H9 (cell line): ENCODE measurements around the gene DOCK2. TPM values are rescaled to one million over a fixed set of nuclear protein-coding genes. Genes with fewer than 3 reads are reported as not detected.

Experiments
- DNase-seq: peaks from one replicate; pipeline ENCODE4 v3.0.0-alpha.2; 2017
- H2AFZ ChIP-seq: one replicate; pipeline ENCODE4 v1.6.1; 2013; ENCODE audit warnings: mild to moderate bottlenecking, low read length, control low read depth, moderate library complexity
- H2AK5ac ChIP-seq: 2 replicates; pipeline ENCODE4 v1.6.1; 2013; ENCODE audit warnings: low read length, control low read depth, mixed read lengths; ENCODE audit not compliant: insufficient read length
- H2BK120ac ChIP-seq: one replicate; pipeline ENCODE4 v1.6.1; 2013; ENCODE audit warnings: low read depth, mild to moderate bottlenecking, low read length, control low read depth, inconsistent platforms; ENCODE audit not compliant: poor library complexity, severe bottlenecking
- H2BK12ac ChIP-seq: 2 replicates; pipeline ENCODE4 v1.6.1; 2013; ENCODE audit warnings: low read length, control low read depth, mixed read lengths, low read depth; ENCODE audit not compliant: insufficient read length
- H2BK15ac ChIP-seq: 2 replicates; pipeline ENCODE4 v1.6.1; 2013; ENCODE audit warnings: low read depth, low read length, control low read depth
- H2BK20ac ChIP-seq: one replicate; pipeline ENCODE4 v1.6.1; 2013; ENCODE audit warnings: low read depth, mild to moderate bottlenecking, low read length, control low read depth, inconsistent platforms; ENCODE audit not compliant: poor library complexity, severe bottlenecking
- H2BK5ac ChIP-seq: 2 replicates; pipeline ENCODE4 v1.6.1; 2013; ENCODE audit warnings: low read length, control low read depth, mixed read lengths; ENCODE audit not compliant: insufficient read length
- H3K14ac ChIP-seq: 2 replicates; pipeline ENCODE4 v1.6.1; 2013; ENCODE audit warnings: low read length, control low read depth; ENCODE audit not compliant: insufficient read depth
- H3K18ac ChIP-seq: 2 replicates; pipeline ENCODE4 v1.6.1; 2013; ENCODE audit warnings: low read depth, mild to moderate bottlenecking, mixed read lengths, low read length, control low read depth; ENCODE audit not compliant: insufficient read length
- H3K23ac ChIP-seq: 2 replicates; pipeline ENCODE4 v1.6.1; 2013; ENCODE audit warnings: low read length, control low read depth, mixed read lengths, low read depth; ENCODE audit not compliant: insufficient read length
- H3K23me2 ChIP-seq: 2 replicates; pipeline ENCODE4 v1.6.1; 2013; ENCODE audit warnings: low read depth, mild to moderate bottlenecking, mixed read lengths, low read length, control low read depth; ENCODE audit not compliant: insufficient read length, poor library complexity, severe bottlenecking
- H3K27ac ChIP-seq: 2 replicates; pipeline ENCODE4 v1.5.1; 2013; ENCODE audit warnings: low read length, control low read depth, mixed read lengths, low read depth; ENCODE audit not compliant: insufficient read length
- H3K27me3 ChIP-seq: 2 replicates; pipeline ENCODE4 v1.6.1; 2013; ENCODE audit warnings: low read length, control low read depth, inconsistent platforms; ENCODE audit not compliant: insufficient read depth
- H3K4ac ChIP-seq: 2 replicates; pipeline ENCODE4 v1.6.1; 2013; ENCODE audit warnings: low read depth, mild to moderate bottlenecking, control low read depth, inconsistent platforms, low read length, moderate library complexity
- H3K4me1 ChIP-seq: 2 replicates; pipeline ENCODE4 v1.6.1; 2013; ENCODE audit warnings: low read length, control low read depth, inconsistent platforms; ENCODE audit not compliant: insufficient read depth
- H3K4me2 ChIP-seq: 2 replicates; pipeline ENCODE4 v1.6.1; 2013; ENCODE audit warnings: low read length, control low read depth, mixed read lengths; ENCODE audit not compliant: insufficient read length, insufficient read depth
- H3K56ac ChIP-seq: 2 replicates; pipeline ENCODE4 v1.6.1; 2013; ENCODE audit warnings: low read depth, mild to moderate bottlenecking, mixed read lengths, low read length, control low read depth; ENCODE audit not compliant: insufficient read length
- H3K79me1 ChIP-seq: 2 replicates; pipeline ENCODE4 v1.6.1; 2013; ENCODE audit warnings: low read depth, mild to moderate bottlenecking, moderate library complexity, low read length, control low read depth, inconsistent platforms; ENCODE audit not compliant: insufficient read depth, poor library complexity, severe bottlenecking
- H3K79me2 ChIP-seq: 2 replicates; pipeline ENCODE4 v1.6.1; 2013; ENCODE audit warnings: low read length, control low read depth, inconsistent platforms; ENCODE audit not compliant: insufficient read depth
- H3K9ac ChIP-seq: 2 replicates; pipeline ENCODE4 v1.6.1; 2013; ENCODE audit warnings: low read length, control low read depth, mixed read lengths; ENCODE audit not compliant: insufficient read length; ENCODE audit errors: extremely low read depth
- H3K9me3 ChIP-seq: one replicate; pipeline ENCODE4 v1.6.1; 2013; ENCODE audit warnings: low read depth, low read length, inconsistent platforms; ENCODE audit not compliant: control insufficient read depth
- H3T11ph ChIP-seq: one replicate; pipeline ENCODE4 v1.6.1; 2013; ENCODE audit warnings: mild to moderate bottlenecking, low read length, control low read depth, inconsistent platforms
- H4K20me1 ChIP-seq: one replicate; pipeline ENCODE4 v1.6.1; 2013; ENCODE audit not compliant: control insufficient read depth, insufficient read length, insufficient read depth
- H4K5ac ChIP-seq: 2 replicates; pipeline ENCODE4 v1.6.1; 2013; ENCODE audit warnings: low read depth, mild to moderate bottlenecking, mixed read lengths, low read length, control low read depth; ENCODE audit not compliant: insufficient read length
- H4K8ac ChIP-seq: replicated peaks from 2 replicates; pipeline ENCODE4 v1.6.1; 2013; ENCODE audit warnings: low read length, control low read depth, mixed read lengths, low read depth; ENCODE audit not compliant: insufficient read length
- H4K91ac ChIP-seq: 2 replicates; pipeline ENCODE4 v1.6.1; 2013; ENCODE audit warnings: low read depth, mild to moderate bottlenecking, moderate library complexity, mixed read lengths, low read length, control low read depth; ENCODE audit not compliant: insufficient read length
- H3K27ac Mint-ChIP-seq, 3 experiments: 2 replicates in 2 of 3; 3 replicates in 1 of 3; pipeline ENCODE4 v1.8.0; 2020 to 2021; ENCODE audit warnings: mixed read lengths in 3 of 3, mild to moderate bottlenecking in 1 of 3, moderate library complexity in 1 of 3
- H3K27me3 Mint-ChIP-seq: 2 replicates; pipeline ENCODE4 v1.8.0; 2021; ENCODE audit warnings: low read depth, mild to moderate bottlenecking, moderate library complexity, mixed read lengths
- H3K36me3 Mint-ChIP-seq, 3 experiments: 2 replicates in 2 of 3; 3 replicates in 1 of 3; pipeline ENCODE4 v1.8.0; 2020 to 2021; ENCODE audit warnings: low read depth in 3 of 3, mixed read lengths in 3 of 3; ENCODE audit not compliant: insufficient read depth in 1 of 3
- H3K4me1 Mint-ChIP-seq, 2 experiments: 2 replicates each; pipeline ENCODE4 v1.8.0; 2020; ENCODE audit warnings: mixed read lengths in 2 of 2
- H3K4me3 Mint-ChIP-seq, 2 experiments: 2 replicates in 1 of 2; 3 replicates in 1 of 2; pipeline ENCODE4 v1.8.0; 2020 to 2021; ENCODE audit warnings: mild to moderate bottlenecking in 2 of 2, mixed read lengths in 2 of 2, moderate library complexity in 1 of 2
- H3K9me3 Mint-ChIP-seq, 2 experiments: 2 replicates in 1 of 2; 3 replicates in 1 of 2; pipeline ENCODE4 v1.8.0; 2020; ENCODE audit warnings: mild to moderate bottlenecking in 2 of 2, mixed read lengths in 2 of 2, moderate library complexity in 1 of 2
- WGBS: extraction: QIAGEN DNeasy Blood & Tissue Kit; methylation state at CpG from one replicate; pipeline ENCODE4 v1.1.7; 2013; ENCODE audit warnings: missing lambda C conversion rate, low lambda C conversion rate, mixed read lengths; ENCODE audit not compliant: insufficient read length; ENCODE audit errors: extremely low coverage; 5-methylcytosine and 5-hydroxymethylcytosine counted together
- total RNA-seq: library from RNA; stranded (reverse); gene quantifications from 2 replicates; pipeline ENCODE4 v1.2.1, GENCODE V29; 2021
- TF ChIP-seq, protein P1 (sequence below): fragments of 200-600 bp; sonication (generic); conservative IDR thresholded peaks from 3 replicates; pipeline ENCODE4 v1.8.0; 2021; ENCODE audit warnings: antibody characterized with exemption, mild to moderate bottlenecking

DOCK2 gene
- total RNA-seq, 1 experiment from 2014 or later, result 7.8 TPM

DNA sequence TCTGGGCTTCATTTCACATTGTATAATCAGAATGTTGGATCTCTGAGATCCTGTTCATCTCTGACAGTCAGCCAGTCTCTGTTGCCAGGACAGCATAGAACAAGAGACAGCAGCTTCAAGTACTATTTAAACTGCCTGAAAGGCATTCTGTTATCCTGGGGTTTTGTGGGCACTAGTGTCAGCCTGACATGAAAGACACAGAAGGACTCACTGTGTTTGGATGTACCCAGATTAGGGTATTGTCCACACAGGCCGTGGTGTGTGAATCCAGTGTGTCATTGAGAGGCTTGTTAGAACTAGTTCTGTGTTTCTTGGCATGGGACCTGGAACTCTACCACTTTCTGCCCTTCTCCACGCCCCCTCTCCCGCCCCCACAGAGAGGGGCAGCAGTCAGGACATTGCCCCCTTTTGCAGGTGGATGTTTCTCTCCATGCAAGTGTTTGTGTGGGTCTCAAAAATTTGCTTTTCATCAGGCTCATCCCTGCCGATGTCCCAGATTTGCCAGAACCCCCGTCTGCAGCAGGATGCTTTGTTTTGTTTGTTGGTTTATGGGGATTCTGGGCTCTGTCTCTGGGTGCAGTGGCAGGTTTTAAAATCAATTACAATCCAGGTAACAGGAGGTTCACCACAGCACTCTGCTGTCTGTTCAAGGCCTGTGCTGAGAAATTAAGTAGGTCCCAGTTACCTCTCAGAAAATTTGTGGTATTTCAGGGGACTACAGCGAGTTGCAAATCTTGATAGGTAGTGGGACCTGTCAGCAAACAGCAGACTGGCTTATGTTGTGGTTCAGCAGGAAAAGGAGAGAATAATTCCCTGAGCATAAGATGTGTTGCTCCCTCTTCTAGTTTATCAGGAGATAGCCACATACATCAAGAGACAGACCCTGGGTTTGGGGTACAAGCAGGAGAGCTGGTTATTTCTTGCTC lies 144.6 kb downstream of the DOCK2 start:
- Histone ChIP-seq H4K91ac (no peak overlapping the region), H3K56ac (no peak overlapping the region), H3K23ac (no peak overlapping the region), H4K20me1 (no peaks in the 10 kb centered on the region), H3K18ac (no peak overlapping the region), H2BK15ac (no peak overlapping the region), H3K4me2 (no peak overlapping the region), H2AK5ac (no peak overlapping the region), H3K9ac (no peak overlapping the region), H3K79me1 (no peaks in the 10 kb centered on the region), H3K9me3 (no peaks in the 10 kb centered on the region), H3K79me2 (no peaks in the 10 kb centered on the region), H2BK12ac (no peak overlapping the region), H4K8ac (no peak overlapping the region), H2BK120ac (no peak overlapping the region), H3T11ph (no peak overlapping the region), H3K14ac (no peak overlapping the region), H3K27me3 (no peaks in the 10 kb centered on the region), H2BK5ac (no peak overlapping the region), H3K27ac (no peak overlapping the region), H4K5ac (no peak overlapping the region), H2AFZ (no peak overlapping the region), H2BK20ac (no peak overlapping the region), H3K4ac (no peak overlapping the region), H3K4me1 (no peaks in the 10 kb centered on the region; the same call in 1 of the 2 replicates), H3K23me2 (no peaks in the 10 kb centered on the region)
- no peaks in the 10 kb centered on the region for H3K36me3 Mint-ChIP-seq
- TF ChIP-seq, protein P1, sequence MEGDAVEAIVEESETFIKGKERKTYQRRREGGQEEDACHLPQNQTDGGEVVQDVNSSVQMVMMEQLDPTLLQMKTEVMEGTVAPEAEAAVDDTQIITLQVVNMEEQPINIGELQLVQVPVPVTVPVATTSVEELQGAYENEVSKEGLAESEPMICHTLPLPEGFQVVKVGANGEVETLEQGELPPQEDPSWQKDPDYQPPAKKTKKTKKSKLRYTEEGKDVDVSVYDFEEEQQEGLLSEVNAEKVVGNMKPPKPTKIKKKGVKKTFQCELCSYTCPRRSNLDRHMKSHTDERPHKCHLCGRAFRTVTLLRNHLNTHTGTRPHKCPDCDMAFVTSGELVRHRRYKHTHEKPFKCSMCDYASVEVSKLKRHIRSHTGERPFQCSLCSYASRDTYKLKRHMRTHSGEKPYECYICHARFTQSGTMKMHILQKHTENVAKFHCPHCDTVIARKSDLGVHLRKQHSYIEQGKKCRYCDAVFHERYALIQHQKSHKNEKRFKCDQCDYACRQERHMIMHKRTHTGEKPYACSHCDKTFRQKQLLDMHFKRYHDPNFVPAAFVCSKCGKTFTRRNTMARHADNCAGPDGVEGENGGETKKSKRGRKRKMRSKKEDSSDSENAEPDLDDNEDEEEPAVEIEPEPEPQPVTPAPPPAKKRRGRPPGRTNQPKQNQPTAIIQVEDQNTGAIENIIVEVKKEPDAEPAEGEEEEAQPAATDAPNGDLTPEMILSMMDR, result no peak
- no CpG with 5 or more reads among the region's 6 CpGs for whole genome bisulfite sequencing
- no peaks in the 10 kb centered on the region for H3K9me3 Mint-ChIP-seq
- no peak for DNase-seq
- H3K27me3 Mint-ChIP-seq, result no peaks in the 10 kb centered on the region; the same call in 1 of the 2 replicates
- H3K4me3 Mint-ChIP-seq, result no peak overlapping the region
- H3K4me1 Mint-ChIP-seq, result peaks cover 13 to 16% of the 10 kb centered on the region in 2 experiments
- peak overlapping the region in 1 of 3 experiments; percentile 42; a peak in 1 of 7 replicates for H3K27ac Mint-ChIP-seq
